GM18951 (cell line): ENCODE results near the gene ELN.

Experiments used
- POLR2A ChIP-seq: IDR thresholded peaks from 4 replicates; pipeline ENCODE4 v1.6.1; 2011; ENCODE audit warnings: mild to moderate bottlenecking; ENCODE audit not compliant: insufficient read length, insufficient read depth; ENCODE audit errors: extremely low read depth
- in situ Hi-C: fragments of 300-500 bp; cut with MboI; formaldehyde crosslinking; loops from one replicate; pipeline ENCODE4 v1.12.0; 2022; ENCODE audit warnings: low sequenced_read_pairs, mixed read lengths, inconsistent platforms; ENCODE audit not compliant: unreplicated experiment

ELN gene

GRCh38 chr7:74059037-74059436 lies 31.1 kb downstream of the ELN start:
- in situ Hi-C loops = loop anchor here (10.0 kb wide), 1 partner anchor 116 kb away; the partner anchor contains the start of gene EIF4H
- no peak for TF ChIP-seq POLR2A

GRCh38 chr7:74059681-74060588 lies 32.0 kb downstream of the ELN start:
- in situ Hi-C loops = loop anchor here (10.0 kb wide), 1 partner anchor 115 kb away; the partner anchor contains the start of gene EIF4H

DNA sequence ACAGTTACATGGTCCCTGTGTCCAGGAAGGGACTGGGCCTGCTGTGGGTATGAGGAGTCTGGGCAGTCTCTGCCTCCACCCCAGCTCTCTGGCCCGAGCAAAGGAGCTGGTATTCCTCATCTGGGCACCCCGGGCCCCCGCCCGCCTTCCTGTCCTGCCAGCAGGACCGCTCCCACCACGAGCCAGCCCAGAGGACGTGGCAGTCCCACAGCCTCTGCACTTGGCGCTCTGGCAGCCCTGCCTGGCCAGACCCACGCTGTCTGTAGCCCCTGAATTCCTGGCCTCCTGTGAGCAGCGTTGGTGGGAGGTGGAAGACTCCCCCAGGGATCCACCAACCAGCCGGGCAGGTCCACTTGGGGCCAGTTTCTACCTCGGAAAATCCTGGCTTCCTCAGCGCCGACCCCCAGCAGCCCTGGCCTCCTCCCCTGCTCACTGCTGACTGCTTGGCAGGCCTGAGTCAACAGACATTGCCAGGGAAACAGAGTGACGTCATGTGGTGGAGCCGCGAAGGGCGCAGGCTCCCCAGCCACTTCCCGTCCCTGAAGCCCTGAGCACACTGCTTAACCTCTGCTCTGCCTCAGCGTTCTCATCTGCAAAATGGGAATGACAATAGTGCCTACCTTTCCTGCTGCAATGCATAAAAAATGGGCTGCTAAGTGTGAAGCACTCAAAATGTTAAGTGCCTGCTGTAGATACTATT lies 34.0 kb downstream of the ELN start:
- TF ChIP-seq POLR2A = no peak
- in situ Hi-C loops = no loop called here

More at GRCh38 chr7:74059681-74060588, 32.0 kb downstream of the ELN start:
- no peak for TF ChIP-seq POLR2A

DNA sequence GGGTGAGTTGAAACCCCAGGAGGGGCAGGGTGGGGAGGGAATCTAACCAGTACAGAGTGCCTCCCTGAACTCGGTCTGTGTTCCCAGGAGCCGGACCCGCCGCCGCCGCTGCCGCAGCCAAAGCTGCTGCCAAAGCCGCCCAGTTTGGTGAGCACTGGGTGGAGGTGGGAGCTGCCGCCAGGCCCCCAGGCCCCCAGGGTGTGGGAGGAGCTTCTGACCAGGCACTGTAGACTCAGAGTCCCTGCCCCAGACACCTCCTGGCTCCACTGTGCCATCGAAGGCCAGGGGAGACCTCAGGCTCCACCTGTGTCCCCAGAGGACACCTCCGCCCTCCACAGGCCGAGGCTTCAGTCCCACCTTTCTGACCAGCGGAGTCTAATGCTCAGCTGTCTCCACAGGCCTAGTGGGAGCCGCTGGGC lies 35.3 kb downstream of the ELN start:
- TF ChIP-seq POLR2A = no peak
- in situ Hi-C loops = no loop called here

- in situ Hi-C loops = no loop called here
- no peak for TF ChIP-seq POLR2A
Observed at GRCh38 chr7:74063646-74064045, 35.7 kb downstream of the ELN start.

GRCh38 chr7:74064696-74065095 lies 36.7 kb downstream of the ELN start:
- TF ChIP-seq POLR2A = no peak
- in situ Hi-C loops = no loop called here

DNA sequence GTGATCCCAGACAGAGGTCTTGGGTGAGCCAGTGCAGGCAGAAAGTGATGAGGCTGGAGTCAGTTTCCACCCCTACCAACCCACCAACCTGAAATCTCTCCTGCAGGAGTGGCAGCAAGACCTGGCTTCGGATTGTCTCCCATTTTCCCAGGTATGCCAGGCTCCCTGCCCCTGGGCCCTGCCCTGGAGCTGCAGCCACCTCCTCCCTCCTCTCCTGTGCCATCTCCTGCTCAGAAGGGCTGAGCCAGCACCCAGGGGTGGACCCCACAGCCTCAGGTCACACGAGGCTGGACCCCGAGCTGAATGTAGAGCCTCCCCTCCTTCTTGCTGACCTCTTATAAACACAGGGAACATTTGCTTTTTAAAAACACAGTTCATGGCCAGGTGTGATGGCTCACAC lies 38.7 kb downstream of the ELN start:
- in situ Hi-C loops = no loop called here
- TF ChIP-seq POLR2A = no peak

GRCh38 chr7:74068378-74069085 lies 40.6 kb downstream of the ELN start:
- no peak for TF ChIP-seq POLR2A
- in situ Hi-C loops = no loop called here

- no peak for TF ChIP-seq POLR2A
- in situ Hi-C loops = no loop called here
Observed at GRCh38 chr7:74069086-74069541, 41.1 kb downstream of the ELN start.

DNA sequence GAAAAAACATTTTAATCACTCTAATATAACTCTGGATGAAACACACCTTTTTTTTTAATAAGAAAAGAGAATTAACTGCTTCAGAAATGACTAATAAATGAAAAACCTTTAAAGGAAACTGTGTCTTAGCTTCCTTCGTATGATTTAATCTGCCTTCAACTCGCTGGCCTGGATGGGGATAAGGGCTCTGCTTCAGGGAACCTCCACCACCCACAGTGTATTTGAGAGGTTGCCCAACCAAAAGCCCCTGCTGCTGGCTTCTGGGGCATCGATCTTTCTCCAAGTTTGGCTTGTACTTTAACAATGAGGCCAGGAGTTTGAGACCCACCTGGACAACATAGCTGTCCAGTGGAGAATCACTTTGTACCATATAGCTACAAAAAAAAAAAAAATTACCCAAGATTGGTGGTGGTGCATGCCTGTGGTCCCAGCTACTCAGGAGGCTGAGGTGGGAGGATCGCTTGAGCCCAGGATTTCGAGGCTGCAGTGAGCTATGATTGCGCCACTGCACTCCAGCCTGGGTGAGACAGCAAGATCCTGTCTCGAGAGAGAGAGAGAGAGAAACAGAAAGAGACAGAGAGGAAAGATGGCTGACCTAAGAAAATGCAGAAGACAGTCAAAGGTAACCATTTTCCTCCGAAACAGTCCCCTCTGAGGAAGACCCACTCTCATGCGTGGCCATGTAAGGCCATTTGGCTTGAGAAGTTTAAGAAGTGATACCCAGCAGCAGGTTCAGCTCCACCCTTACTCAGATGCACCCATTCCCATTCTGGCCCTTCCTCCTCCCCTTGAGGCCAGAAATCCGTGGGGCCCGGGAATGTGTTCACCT lies 42.0 kb downstream of the ELN start:
- in situ Hi-C loops = loop anchor here (10.0 kb wide), 1 partner anchor 115 kb away; no protein-coding TSS in a partner anchor
- TF ChIP-seq POLR2A = no peak

DNA sequence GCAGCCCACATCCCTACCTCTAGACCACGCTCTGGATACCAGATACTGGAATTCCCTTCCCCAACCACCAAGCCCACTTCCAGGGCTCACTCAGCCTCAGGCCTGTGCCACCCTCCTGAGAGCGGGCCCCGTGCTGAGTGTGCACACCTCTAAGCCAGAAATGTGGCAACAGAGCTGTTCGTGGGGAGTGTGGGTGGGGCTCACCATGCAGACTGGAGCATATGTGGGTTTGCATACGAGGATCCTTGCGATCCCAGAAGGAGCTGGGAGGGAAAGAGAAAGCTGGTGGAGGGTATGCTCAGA lies 42.6 kb downstream of the ELN start:
- no peak for TF ChIP-seq POLR2A
- in situ Hi-C loops = loop anchor here (10.0 kb wide), 1 partner anchor 114 kb away; no protein-coding TSS in a partner anchor

GRCh38 chr7:74071121-74071520 lies 43.1 kb downstream of the ELN start:
- no peak for TF ChIP-seq POLR2A
- in situ Hi-C loops = loop anchor here (10.0 kb wide), 1 partner anchor 114 kb away; no protein-coding TSS in a partner anchor
